22Rv1 (cell line): ENCODE measurements around the gene BCHE.

ENCODE experiments used
- ZFX ChIP-seq: fragments of 450-650 bp; IDR thresholded peaks from 2 replicates; pipeline ENCODE4 v1.6.1; 2017; ENCODE audit warnings: antibody characterized with exemption, borderline replicate concordance
- TF ChIP-seq, protein P1 (sequence below): fragments of 450-650 bp; IDR thresholded peaks from 2 replicates; pipeline ENCODE4 v1.5.1; 2017; ENCODE audit warnings: mild to moderate bottlenecking

DNA sequence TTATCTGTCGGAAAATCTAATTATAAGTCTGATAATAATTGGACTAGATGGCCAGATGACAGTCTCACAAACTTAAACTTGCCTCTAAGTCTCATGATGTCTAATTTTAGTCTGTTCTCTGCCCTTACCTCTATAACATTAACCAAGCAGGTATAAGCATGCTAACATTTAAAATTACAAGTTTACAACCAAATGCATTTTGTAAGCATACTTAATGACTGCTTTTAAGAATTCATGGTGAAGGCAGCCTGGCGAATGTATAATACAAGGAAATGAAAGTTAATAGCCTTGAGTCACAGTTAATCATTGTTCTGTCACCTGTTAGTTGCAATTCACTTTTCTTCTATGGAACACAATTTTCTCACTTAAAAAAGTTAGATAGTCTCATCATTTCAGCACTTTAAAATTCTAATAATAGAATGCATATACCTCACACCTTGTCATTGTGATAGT, 16.5 kb downstream of the BCHE start:
- TF ChIP-seq, protein P1, sequence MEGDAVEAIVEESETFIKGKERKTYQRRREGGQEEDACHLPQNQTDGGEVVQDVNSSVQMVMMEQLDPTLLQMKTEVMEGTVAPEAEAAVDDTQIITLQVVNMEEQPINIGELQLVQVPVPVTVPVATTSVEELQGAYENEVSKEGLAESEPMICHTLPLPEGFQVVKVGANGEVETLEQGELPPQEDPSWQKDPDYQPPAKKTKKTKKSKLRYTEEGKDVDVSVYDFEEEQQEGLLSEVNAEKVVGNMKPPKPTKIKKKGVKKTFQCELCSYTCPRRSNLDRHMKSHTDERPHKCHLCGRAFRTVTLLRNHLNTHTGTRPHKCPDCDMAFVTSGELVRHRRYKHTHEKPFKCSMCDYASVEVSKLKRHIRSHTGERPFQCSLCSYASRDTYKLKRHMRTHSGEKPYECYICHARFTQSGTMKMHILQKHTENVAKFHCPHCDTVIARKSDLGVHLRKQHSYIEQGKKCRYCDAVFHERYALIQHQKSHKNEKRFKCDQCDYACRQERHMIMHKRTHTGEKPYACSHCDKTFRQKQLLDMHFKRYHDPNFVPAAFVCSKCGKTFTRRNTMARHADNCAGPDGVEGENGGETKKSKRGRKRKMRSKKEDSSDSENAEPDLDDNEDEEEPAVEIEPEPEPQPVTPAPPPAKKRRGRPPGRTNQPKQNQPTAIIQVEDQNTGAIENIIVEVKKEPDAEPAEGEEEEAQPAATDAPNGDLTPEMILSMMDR, result no peak
- no peak for TF ChIP-seq ZFX
